HCT116 (cell line): ENCODE data around the gene SLC17A1. TPM values are rescaled to one million over a fixed set of nuclear protein-coding genes. Genes with fewer than 3 reads are reported as not detected.

Experiments used
- ATAC-seq: fragments of 200-7000 bp; cut with Tn5 transposase; 2 replicates; pipeline ENCODE4 v1.9.1; 2020; ENCODE audit warnings: mild to moderate bottlenecking, moderate library complexity
- BruUV-seq: library from RNA; stranded (reverse); fragments of 400-500 nt; replicated peaks from 2 replicates; lab custom pipeline; 2021; lab: Mats Ljungman, UMichigan
- CTCF ChIA-PET: fragments of 300-600 bp; sonication (Branson Sonifier 250); formaldehyde crosslinking; loops from one replicate; lab custom pipeline; 2021; ENCODE audit warnings: antibody characterized with exemption; lab: Charles Lee
- POLR2A ChIA-PET: fragments of 300-600, 350-600 bp; sonication (Branson Sonifier 250); formaldehyde crosslinking; loops from one replicate; lab custom pipeline; 2021; ENCODE audit warnings: antibody characterized with exemption; lab: Charles Lee
- RAD21 ChIA-PET, 2 experiments: fragments of 300-600 bp; sonication (Branson Sonifier 250); formaldehyde crosslinking; loops; one replicate each; lab custom pipeline; 2023; ENCODE audit warnings: low total read pairs in 2 of 2; ENCODE audit not compliant: uncharacterized antibody in 2 of 2, unreplicated experiment in 2 of 2, low non-redundant PET in 1 of 2; lab: Charles Lee
- DNase-seq: peaks from one replicate; pipeline ENCODE4 v3.0.0-alpha.2; 2010; ENCODE audit warnings: low read depth, low spot score
- H2AFZ ChIP-seq: fragments of 200-600 bp; shearing (Covaris generic), sonication (generic); 2 replicates; pipeline ENCODE4 v1.6.1; 2017; ENCODE audit warnings: low read depth, mixed run types, mixed read lengths, antibody characterized with exemption, low read length; ENCODE audit not compliant: poor library complexity, severe bottlenecking
- H3K27ac ChIP-seq: 2 replicates; pipeline ENCODE4 v1.5.1; 2012; ENCODE audit warnings: low read depth, low read length
- H3K27me3 ChIP-seq: fragments of 200-600 bp; sonication (generic); 2 replicates; pipeline ENCODE4 v1.6.1; 2016; ENCODE audit warnings: mixed run types, low read length, mixed read lengths; ENCODE audit not compliant: insufficient read depth
- H3K36me3 ChIP-seq, 2 experiments: fragments of 200-500 bp in 1 of 2; fragments of 200-600 bp in 1 of 2; sonication (Bioruptor generic) in 1 of 2; sonication (generic) in 1 of 2; 2 replicates each; pipeline versions ENCODE4 v1.5.1 to v1.6.1; 2014 to 2016; ENCODE audit warnings: low read length in 2 of 2, inconsistent platforms in 1 of 2, mixed read lengths in 1 of 2, mixed run types in 1 of 2; ENCODE audit not compliant: insufficient read depth in 2 of 2, control insufficient read depth in 1 of 2
- H3K4me1 ChIP-seq, 2 experiments: fragments of 200-600 bp in 1 of 2; sonication (generic) in 1 of 2; 2 replicates each; pipeline versions ENCODE4 v1.5.1 to v1.6.1; 2012 to 2017; ENCODE audit warnings: low read length in 2 of 2, inconsistent platforms in 1 of 2, mild to moderate bottlenecking in 1 of 2, mixed read lengths in 1 of 2, mixed run types in 1 of 2, moderate library complexity in 1 of 2; ENCODE audit not compliant: insufficient read depth in 2 of 2, control insufficient read depth in 1 of 2
- H3K4me2 ChIP-seq: fragments of 200-600 bp; sonication (generic); 2 replicates; pipeline ENCODE4 v1.6.1; 2017; ENCODE audit warnings: mixed run types, low read length, mixed read lengths
- H3K4me3 ChIP-seq, 2 experiments: fragments of 200-600 bp in 1 of 2; sonication (generic) in 1 of 2; replicated peaks in 1 of 2; 2 replicates each; pipeline ENCODE4 v1.5.1; 2011 to 2016; ENCODE audit warnings: low read length in 2 of 2, control low read depth in 1 of 2, low read depth in 1 of 2, mild to moderate bottlenecking in 1 of 2, mixed read lengths in 1 of 2, mixed run types in 1 of 2
- H3K79me2 ChIP-seq: fragments of 200-600 bp; sonication (generic); 2 replicates; pipeline ENCODE4 v1.6.1; 2017; ENCODE audit warnings: mild to moderate bottlenecking, mixed run types, low read length, moderate library complexity, mixed read lengths; ENCODE audit not compliant: insufficient read depth
- H3K9ac ChIP-seq: fragments of 200-600 bp; sonication (generic); 2 replicates; pipeline ENCODE4 v1.6.1; 2016; ENCODE audit warnings: low read length, mixed read lengths
- H3K9me2 ChIP-seq: fragments of 200-600 bp; sonication (generic), shearing (Covaris generic); 2 replicates; pipeline ENCODE4 v1.6.1; 2017; ENCODE audit warnings: mixed run types, mild to moderate bottlenecking, moderate library complexity; ENCODE audit not compliant: insufficient read depth
- H3K9me3 ChIP-seq, 2 experiments: fragments of 200-500 bp in 1 of 2; fragments of 200-600 bp in 1 of 2; sonication (Bioruptor generic) in 1 of 2; sonication (generic) in 1 of 2; 2 replicates each; pipeline ENCODE4 v1.6.1; 2014 to 2017; ENCODE audit warnings: low read length in 2 of 2, mixed read lengths in 2 of 2, inconsistent platforms in 1 of 2, low read depth in 1 of 2, mild to moderate bottlenecking in 1 of 2, mixed run types in 1 of 2, moderate library complexity in 1 of 2; ENCODE audit not compliant: control insufficient read depth in 1 of 2, insufficient read depth in 1 of 2
- H4K20me1 ChIP-seq: fragments of 200-600 bp; sonication (generic), shearing (Covaris generic); 2 replicates; pipeline ENCODE4 v1.6.1; 2017; ENCODE audit warnings: mixed run types, mild to moderate bottlenecking, moderate library complexity; ENCODE audit not compliant: insufficient read depth
- CBX3 ChIP-seq: IDR thresholded peaks from 2 replicates; pipeline ENCODE4 v1.6.1; 2012; ENCODE audit warnings: low read depth
- CEBPB ChIP-seq: IDR thresholded peaks from 2 replicates; pipeline ENCODE4 v1.6.1; 2012; ENCODE audit warnings: low read depth
- EGR1 ChIP-seq: IDR thresholded peaks from 2 replicates; pipeline ENCODE4 v1.6.1; 2012; ENCODE audit warnings: low read depth
- EZH2 ChIP-seq: fragments of 200-600 bp; sonication (generic); IDR thresholded peaks from 2 replicates; pipeline ENCODE4 v1.6.1; 2017; ENCODE audit warnings: antibody characterized with exemption, mixed run types
- EZH2phosphoT487 ChIP-seq: fragments of 200-600 bp; IDR thresholded peaks from 2 replicates; pipeline ENCODE4 v1.6.1; 2018; ENCODE audit warnings: antibody characterized with exemption, borderline replicate concordance
- JUND ChIP-seq: IDR thresholded peaks from 2 replicates; pipeline ENCODE4 v1.6.1; 2012
- MAX ChIP-seq: IDR thresholded peaks from 2 replicates; pipeline ENCODE4 v1.6.1; 2012
- POLR2A ChIP-seq: IDR thresholded peaks from 2 replicates; pipeline ENCODE4 v1.7.0; 2011; ENCODE audit warnings: borderline replicate concordance; ENCODE audit not compliant: insufficient read depth, insufficient read length; ENCODE audit errors: extremely low read depth
- RAD21 ChIP-seq: IDR thresholded peaks from 2 replicates; pipeline ENCODE4 v1.6.1; 2012; ENCODE audit warnings: low read depth, mild to moderate bottlenecking
- REST ChIP-seq: IDR thresholded peaks from 2 replicates; pipeline ENCODE4 v1.6.1; 2012; ENCODE audit warnings: low read depth
- SIN3A ChIP-seq: IDR thresholded peaks from 2 replicates; pipeline ENCODE4 v1.6.1; 2012; ENCODE audit warnings: low read depth
- SP1 ChIP-seq: IDR thresholded peaks from 2 replicates; pipeline ENCODE4 v1.6.1; 2012; ENCODE audit warnings: low read depth
- SRF ChIP-seq: IDR thresholded peaks from 2 replicates; pipeline ENCODE4 v1.6.1; 2012; ENCODE audit warnings: low read depth
- TCF7L2 ChIP-seq: IDR thresholded peaks from 2 replicates; pipeline ENCODE4 v1.7.0; 2011; ENCODE audit warnings: borderline replicate concordance, inconsistent platforms; ENCODE audit not compliant: insufficient read depth, insufficient read length; ENCODE audit errors: extremely low read depth
- YY1 ChIP-seq: IDR thresholded peaks from 2 replicates; pipeline ENCODE4 v1.6.1; 2011; ENCODE audit warnings: low read length, low read depth, moderate library complexity, mild to moderate bottlenecking; ENCODE audit not compliant: insufficient replicate concordance; ENCODE audit errors: extremely low read depth
- ZBTB33 ChIP-seq: IDR thresholded peaks from 2 replicates; pipeline ENCODE4 v1.6.1; 2011; ENCODE audit warnings: mild to moderate bottlenecking, low read length, moderate library complexity; ENCODE audit not compliant: insufficient replicate concordance; ENCODE audit errors: extremely low read depth
- ZFX ChIP-seq: fragments of 450-650 bp; IDR thresholded peaks from 2 replicates; pipeline ENCODE4 v1.6.1; 2017
- intact Hi-C: fragments of 100-400 bp; cut with micrococcal nuclease; formaldehyde crosslinking; loops from 2 replicates; pipeline ENCODE4 v1.10.0; 2022
- total RNA-seq: library from RNA; stranded (reverse); gene quantifications from one replicate; pipeline ENCODE4 v1.2.1, GENCODE V29; 2021; ENCODE audit not compliant: unreplicated experiment

The SLC17A1 gene
- total RNA-seq, 1 experiment from 2014 or later = not detected

GRCh38 chr6:25851961-25852360 is 20.1 kb upstream of the SLC17A1 start:
- ATAC-seq = no peak
- H3K27ac ChIP-seq = no peak overlapping the region
- RAD21 ChIA-PET = no interaction called here
- H3K4me3 ChIP-seq = no peak overlapping the region
- no TSS peak for BruUV-seq
- H3K9ac ChIP-seq = no peak overlapping the region
- intact Hi-C loops = no loop called here
- TF ChIP-seq MAX (no peak), EZH2phosphoT487 (no peak), YY1 (no peak), ZBTB33 (no peak), CBX3 (no peak), EZH2 (no peak), SRF (no peak), ZFX (no peak), SIN3A (no peak)
- no peak overlapping the region for H2AFZ ChIP-seq
- H3K9me2 ChIP-seq = no peaks in the 10 kb centered on the region
- no peaks in the 10 kb centered on the region for H3K27me3 ChIP-seq
- no peak for DNase-seq
- H3K4me2 ChIP-seq = no peak overlapping the region
- H3K36me3 ChIP-seq = no peaks in the 10 kb centered on the region
- no peaks in the 10 kb centered on the region for H3K4me1 ChIP-seq
- POLR2A ChIA-PET = no interaction called here
- CTCF ChIA-PET = no interaction called here
- no peaks in the 10 kb centered on the region for H3K9me3 ChIP-seq
- H4K20me1 ChIP-seq = no peaks in the 10 kb centered on the region
- H3K79me2 ChIP-seq = no peaks in the 10 kb centered on the region

- no peaks in the 10 kb centered on the region for H3K36me3 ChIP-seq
- ChIA-PET POLR2A (no interaction called here), RAD21 (no interaction called here), CTCF (no interaction called here)
- H3K4me2 ChIP-seq = no peak overlapping the region
- no peaks in the 10 kb centered on the region for H3K79me2 ChIP-seq
- H3K4me1 ChIP-seq = no peaks in the 10 kb centered on the region
- no peak overlapping the region for H2AFZ ChIP-seq
- ATAC-seq = no peak
- DNase-seq = no peak
- H3K9ac ChIP-seq = no peak overlapping the region
- BruUV-seq = no TSS peak
- no peaks in the 10 kb centered on the region for H3K9me2 ChIP-seq
- H3K4me3 ChIP-seq = no peak overlapping the region
- no peaks in the 10 kb centered on the region for H3K27me3 ChIP-seq
- no peaks in the 10 kb centered on the region for H3K9me3 ChIP-seq
- intact Hi-C loops = no loop called here
- H3K27ac ChIP-seq = no peak overlapping the region
- no peaks in the 10 kb centered on the region for H4K20me1 ChIP-seq
- no peak for TF ChIP-seq RAD21
- TF ChIP-seq TCF7L2 = no peak
- TF ChIP-seq CBX3 = no peak
- TF ChIP-seq MAX = no peak
- no peak for TF ChIP-seq SP1
- TF ChIP-seq ZFX = no peak
- TF ChIP-seq REST = no peak
- no peak for TF ChIP-seq POLR2A
- TF ChIP-seq EGR1 = no peak
- no peak for TF ChIP-seq CEBPB
- TF ChIP-seq JUND = no peak
- no peak for TF ChIP-seq EZH2phosphoT487
Measured at GRCh38 chr6:25844518-25844917, 12.7 kb upstream of the SLC17A1 start.
